ENCODE data around the gene AKAP3. TPM values are rescaled to one million over a fixed set of nuclear protein-coding genes. Genes with fewer than 3 reads are reported as not detected.
A peak's percentile ranks its signal among the peaks of the same experiment; 100 is the strongest.

Gene AKAP3
- 3.0 TPM for total RNA-seq
- long read RNA-seq: 0 reads

- DNase-seq (peak; percentile 86), ATAC-seq (ENCODE audit: poor library complexity) (peak; percentile 99)
- intact Hi-C loops (cut with DNase I): no loop called here
Measured at GRCh38 chr12:4648501-4649357, at the start of gene AKAP3, which contains the start of gene NDUFA9. Gene AKAP3, minus strand, starts transcription at chr12:4649051. Its CDS starts 10,855 bp downstream, at chr12:4638196. Gene NDUFA9, plus strand, starts transcription at chr12:4649114. Its CDS starts 13 bp downstream, at chr12:4649127.

DNA sequence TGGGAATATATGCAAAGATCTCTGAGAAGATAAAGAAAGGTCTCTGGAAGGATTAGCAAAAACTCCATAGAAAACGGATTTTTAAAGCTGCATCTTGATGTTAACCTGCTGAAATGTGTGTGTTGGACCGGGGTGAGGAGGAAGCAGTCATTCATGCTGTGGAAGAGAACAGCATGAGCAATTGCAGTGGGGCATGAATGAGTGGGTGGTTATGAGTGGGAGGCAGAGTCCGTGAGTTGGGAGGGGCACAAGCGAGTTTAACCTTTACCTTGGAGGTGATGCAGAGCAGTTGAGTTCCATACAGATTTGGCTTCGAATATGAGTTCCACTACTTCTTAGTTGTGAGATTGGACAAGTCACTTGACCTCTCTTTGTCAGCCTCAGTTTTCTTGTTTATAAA, 41.9 kb upstream of the AKAP3 start:
- no peak for DNase-seq
- intact Hi-C loops (cut with DNase I): no loop called here
- no peak for ATAC-seq (ENCODE audit: poor library complexity)

DNA sequence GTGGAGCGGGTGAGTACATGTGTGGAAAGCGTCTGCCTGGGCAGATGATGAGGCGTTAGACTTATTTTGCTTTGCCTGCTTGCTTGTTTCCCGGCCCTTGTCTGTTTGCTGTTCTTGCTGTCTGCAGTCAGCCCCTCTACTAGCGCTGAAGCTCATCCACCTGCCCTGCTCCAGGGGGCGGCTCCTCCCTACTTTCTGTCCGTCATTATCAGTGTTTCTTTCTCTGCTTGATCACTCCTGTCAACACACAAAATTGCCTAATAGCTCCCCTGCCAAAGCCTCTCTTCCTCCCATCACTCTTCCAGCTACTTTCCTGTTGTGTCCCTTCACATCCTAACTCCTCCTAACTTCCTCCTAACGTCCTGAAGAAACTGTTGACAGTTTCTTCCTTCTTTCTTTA, 36.5 kb upstream of the AKAP3 start:
- intact Hi-C loops (cut with DNase I): loop anchor here (10.0 kb wide), 1 partner anchor 69 kb away; no protein-coding TSS in a partner anchor
- DNase-seq: no peak
- ATAC-seq (ENCODE audit: poor library complexity): peak; percentile 86

GRCh38 chr12:4681732-4682131, 32.9 kb upstream of the AKAP3 start:
- DNase-seq: no peak
- intact Hi-C loops (cut with DNase I): loop anchor here (10.0 kb wide), 1 partner anchor 73 kb away; no protein-coding TSS in a partner anchor
- no peak for ATAC-seq (ENCODE audit: poor library complexity)

GRCh38 chr12:4679711-4680110, 30.9 kb upstream of the AKAP3 start:
- DNase-seq (no peak), ATAC-seq (ENCODE audit: poor library complexity) (no peak)
- intact Hi-C loops (cut with DNase I): loop anchor here (10.0 kb wide), 1 partner anchor 75 kb away; no protein-coding TSS in a partner anchor

DNA sequence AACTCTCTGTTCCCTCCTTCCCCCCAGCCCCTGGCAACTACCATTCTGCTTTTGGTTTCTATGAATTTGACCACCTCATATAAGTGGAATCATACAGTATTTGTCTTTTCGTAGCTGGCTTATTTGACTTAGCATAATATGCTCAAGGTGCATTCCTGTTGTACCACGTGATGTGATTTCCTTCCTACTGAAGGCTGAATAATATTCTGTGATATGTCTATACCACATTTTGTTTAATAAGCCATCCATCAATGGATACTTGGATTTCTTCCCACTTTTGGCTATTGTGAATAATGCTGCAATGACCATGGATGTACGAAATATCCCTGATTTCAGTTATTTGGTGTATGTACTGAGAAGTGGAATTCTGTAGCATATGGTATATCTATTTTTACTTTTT, 16.4 kb upstream of the AKAP3 start:
- ATAC-seq (ENCODE audit: poor library complexity) (no peak), DNase-seq (no peak)
- intact Hi-C loops (cut with DNase I): no loop called here

DNA sequence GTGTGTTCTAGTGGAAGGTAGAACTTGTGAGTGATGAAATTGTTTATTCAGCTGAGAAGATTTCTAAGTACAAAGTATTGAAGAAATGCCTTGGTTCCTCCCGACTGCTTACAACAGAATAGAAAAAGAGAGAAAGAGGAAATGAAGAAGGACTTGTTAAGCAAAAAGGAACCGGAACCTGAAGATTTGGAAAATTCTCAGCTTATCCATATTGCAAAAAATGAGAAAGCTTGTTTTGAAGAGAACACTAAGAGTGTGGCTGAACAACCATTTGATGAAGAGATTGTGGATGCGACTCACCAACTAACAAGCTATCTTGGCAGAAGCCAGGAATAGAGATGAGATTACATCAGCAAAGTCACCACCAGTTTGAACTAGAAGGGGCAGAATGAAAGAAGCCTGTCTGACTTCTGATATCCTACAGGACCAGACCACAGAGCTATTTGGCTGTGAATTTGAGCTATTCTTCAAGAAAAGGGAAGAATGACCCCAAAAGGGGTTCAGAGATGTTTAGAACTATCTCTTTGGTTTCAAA, 15.2 kb upstream of the AKAP3 start:
- intact Hi-C loops (cut with DNase I): no loop called here
- ATAC-seq (ENCODE audit: poor library complexity) (no peak), DNase-seq (no peak)

GRCh38 chr12:4653691-4654090, 4.8 kb upstream of the AKAP3 start:
- intact Hi-C loops (cut with DNase I): no loop called here
- no peak for ATAC-seq (ENCODE audit: poor library complexity)
- no peak for DNase-seq

GRCh38 chr12:4653257-4653656, 4.4 kb upstream of the AKAP3 start:
- ATAC-seq (ENCODE audit: poor library complexity): no peak
- intact Hi-C loops (cut with DNase I): no loop called here
- no peak for DNase-seq

DNA sequence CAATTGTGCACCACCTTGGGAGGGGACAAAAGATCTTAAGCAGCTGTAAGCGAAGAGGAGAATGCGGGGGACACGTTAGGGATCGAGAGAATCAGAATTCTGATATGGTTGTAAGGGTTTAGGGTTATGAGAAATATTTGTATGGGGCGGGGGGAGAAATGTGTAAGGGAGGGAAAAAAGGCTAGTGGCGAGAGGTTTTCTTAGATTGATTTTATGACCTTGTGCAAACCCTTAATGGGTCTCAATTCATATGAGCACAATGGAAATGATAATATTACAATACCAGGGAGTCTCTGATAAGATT, 459 bp upstream of the AKAP3 start:
- ATAC-seq (ENCODE audit: poor library complexity): no peak
- DNase-seq: no peak
- intact Hi-C loops (cut with DNase I): no loop called here

- DNase-seq (no peak), ATAC-seq (ENCODE audit: poor library complexity) (peak; percentile 7)
- intact Hi-C loops (cut with DNase I): no loop called here
Measured at GRCh38 chr12:4648104-4648500, 749 bp downstream of the AKAP3 start.

GRCh38 chr12:4645023-4645422, 3.8 kb downstream of the AKAP3 start:
- DNase-seq (no peak), ATAC-seq (ENCODE audit: poor library complexity) (no peak)
- intact Hi-C loops (cut with DNase I): no loop called here

- ATAC-seq (ENCODE audit: poor library complexity): no peak
- no peak for DNase-seq
- intact Hi-C loops (cut with DNase I): no loop called here
Measured at GRCh38 chr12:4643747-4644146, 5.1 kb downstream of the AKAP3 start.

- intact Hi-C loops (cut with DNase I): no loop called here
- DNase-seq: no peak
- no peak for ATAC-seq (ENCODE audit: poor library complexity)
Measured at GRCh38 chr12:4630262-4630661, 18.6 kb downstream of the AKAP3 start.

DNA sequence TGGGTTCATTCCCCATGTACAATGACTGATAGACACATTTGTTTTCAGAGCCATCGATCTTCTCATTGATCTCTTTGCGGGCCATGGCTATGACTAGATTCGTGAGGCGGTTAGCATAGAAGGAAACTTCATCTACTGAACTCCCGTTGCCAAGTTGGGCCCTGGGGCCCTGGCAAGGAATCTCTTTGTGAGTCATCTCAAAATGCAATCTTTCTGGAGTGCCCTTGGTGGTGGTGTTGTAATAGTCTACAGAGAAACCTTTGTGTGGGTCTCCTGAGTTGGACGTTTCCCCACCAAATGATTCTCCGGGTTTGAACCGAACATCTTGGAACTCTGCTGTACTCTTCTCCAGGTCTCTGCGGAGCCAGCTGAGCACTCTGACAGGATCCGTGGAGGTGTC, 20.4 kb downstream of the AKAP3 start:
- no peak for DNase-seq
- ATAC-seq (ENCODE audit: poor library complexity): no peak
- intact Hi-C loops (cut with DNase I): no loop called here

- DNase-seq: no peak
- intact Hi-C loops (cut with DNase I): no loop called here
- ATAC-seq (ENCODE audit: poor library complexity): no peak
Measured at GRCh38 chr12:4626543-4626942, 22.3 kb downstream of the AKAP3 start.

DNA sequence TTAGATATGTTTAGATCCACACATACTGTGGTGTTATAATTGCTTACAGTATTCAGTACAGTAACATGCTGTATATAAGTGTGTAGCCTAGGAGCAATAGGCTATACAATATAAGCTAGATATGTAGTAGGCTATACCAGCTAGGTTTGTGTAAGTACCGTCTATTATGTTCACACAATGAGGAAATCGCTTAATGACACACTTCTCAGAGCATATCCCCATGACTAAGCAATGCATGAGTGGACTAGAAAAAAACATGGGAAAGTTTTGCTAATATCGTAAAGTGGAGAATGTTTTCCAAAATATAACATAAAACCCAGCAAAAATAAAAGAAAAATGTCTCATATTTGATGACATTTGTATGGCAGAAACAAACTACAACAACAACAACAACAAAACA, 27.3 kb downstream of the AKAP3 start:
- intact Hi-C loops (cut with DNase I): no loop called here
- DNase-seq (no peak), ATAC-seq (ENCODE audit: poor library complexity) (no peak)

DNA sequence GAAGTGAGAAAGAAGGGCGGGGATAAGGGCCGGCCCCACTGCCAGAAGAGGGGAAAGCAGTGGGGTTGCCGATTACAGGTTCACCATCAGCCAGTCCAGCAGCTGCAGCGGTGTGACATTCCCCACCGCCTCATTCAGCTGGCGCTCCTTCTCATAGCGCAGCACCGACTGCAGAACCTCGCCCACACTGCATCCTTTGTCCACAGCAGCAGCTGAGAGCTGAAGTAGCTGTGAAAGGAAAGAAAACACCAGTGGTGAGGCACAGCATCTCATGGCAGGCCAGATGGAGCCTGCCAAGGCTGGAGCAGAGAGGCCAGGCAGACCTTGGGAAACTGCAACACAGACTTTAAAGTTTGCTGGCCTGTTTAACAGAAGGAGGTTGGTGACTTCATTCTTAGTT, 33.2 kb downstream of the AKAP3 start:
- ATAC-seq (ENCODE audit: poor library complexity) (no peak), DNase-seq (no peak)
- intact Hi-C loops (cut with DNase I): no loop called here

DNA sequence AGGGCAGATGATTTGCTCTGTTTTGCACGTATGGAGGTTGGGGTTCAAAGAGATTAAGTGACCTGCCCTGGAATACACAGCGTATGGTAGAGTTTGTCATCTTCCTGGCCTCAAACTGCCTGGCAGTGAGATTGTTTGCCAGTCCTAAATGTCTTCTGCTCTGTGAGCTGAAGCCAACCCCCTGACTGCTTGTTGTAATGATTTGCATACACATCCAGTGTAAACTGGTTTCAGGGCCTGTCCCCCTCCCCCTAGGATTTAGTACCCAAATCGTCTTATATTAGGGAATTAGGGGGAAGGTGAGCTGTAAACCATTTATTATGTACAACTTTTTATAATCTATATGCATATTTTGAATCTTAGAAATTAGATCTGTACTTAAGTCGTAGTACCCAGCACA, 38.4 kb downstream of the AKAP3 start:
- ATAC-seq (ENCODE audit: poor library complexity) (no peak), DNase-seq (no peak)
- intact Hi-C loops (cut with DNase I): no loop called here

DNA sequence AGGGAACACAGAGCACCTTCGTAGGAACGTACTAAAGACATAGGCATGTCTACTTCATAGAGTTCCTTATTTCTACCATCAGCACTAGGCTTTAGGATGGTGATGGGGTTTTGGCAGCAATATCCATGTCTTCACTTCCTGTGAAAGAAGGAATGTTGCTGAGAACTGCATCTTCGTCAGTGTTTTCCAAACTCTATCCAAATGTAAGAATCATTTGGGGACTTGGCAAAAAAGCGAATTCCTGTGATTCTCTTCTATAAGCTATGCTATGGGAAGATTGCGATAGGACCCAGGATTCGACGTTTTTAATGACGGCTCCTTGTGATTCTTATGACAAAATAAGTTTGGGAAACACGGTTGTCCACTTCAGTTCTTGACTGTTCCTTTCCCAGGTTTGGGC, 39.8 kb downstream of the AKAP3 start:
- ATAC-seq (ENCODE audit: poor library complexity): no peak
- intact Hi-C loops (cut with DNase I): loop anchor here (10.0 kb wide), 1 partner anchor 146 kb away; no protein-coding TSS in a partner anchor
- no peak for DNase-seq
